IMR-90 (cell line): ENCODE results near the gene TESK2. TPM values are rescaled to one million over a fixed set of nuclear protein-coding genes. Genes with fewer than 3 reads are reported as not detected.

Source experiments
- ATAC-seq: fragments of 200-7000 bp; cut with Tn5 transposase; 2 replicates; pipeline ENCODE4 v1.9.1; 2020; ENCODE audit warnings: low read depth, mild to moderate bottlenecking, moderate library complexity
- BruUV-seq: library from RNA; stranded (reverse); fragments of 400-500 nt; replicated peaks from 2 replicates; lab custom pipeline; 2021; lab: Mats Ljungman, UMichigan
- CTCF ChIA-PET: fragments of 300-600 bp; formaldehyde crosslinking; extraction: SDS; loops from one replicate; lab custom pipeline; 2021; ENCODE audit warnings: antibody characterized with exemption; lab: Yijun Ruan, JAX
- POLR2A ChIA-PET: fragments of 300-600 bp; sonication (Branson Sonifier 250); formaldehyde crosslinking; loops from one replicate; lab custom pipeline; 2022; ENCODE audit warnings: antibody characterized with exemption; ENCODE audit not compliant: unreplicated experiment; lab: Charles Lee
- DNase-seq: peaks from one replicate; pipeline ENCODE4 v3.0.0; 2013
- H2AFZ ChIP-seq: replicated peaks from 2 replicates; pipeline ENCODE3; 2013; ENCODE audit warnings: low read length, mild to moderate bottlenecking; ENCODE audit not compliant: poor library complexity
- H2AK5ac ChIP-seq: 2 replicates; pipeline ENCODE4 v1.6.1; 2013; ENCODE audit warnings: low read depth, low read length, inconsistent platforms
- H2AK9ac ChIP-seq: replicated peaks from 2 replicates; pipeline ENCODE3; 2013; ENCODE audit warnings: mild to moderate bottlenecking, low read depth, low read length, moderate library complexity; ENCODE audit not compliant: poor library complexity
- H2BK120ac ChIP-seq: 2 replicates; pipeline ENCODE4 v1.6.1; 2013; ENCODE audit warnings: low read depth, low read length, inconsistent platforms
- H2BK15ac ChIP-seq: 3 replicates; pipeline ENCODE4 v1.6.1; 2013; ENCODE audit warnings: low read depth, low read length, inconsistent platforms
- H2BK20ac ChIP-seq: 2 replicates; pipeline ENCODE4 v1.6.1; 2013; ENCODE audit warnings: low read depth, mild to moderate bottlenecking, inconsistent platforms, low read length, moderate library complexity
- H2BK5ac ChIP-seq: 2 replicates; pipeline ENCODE4 v1.6.1; 2013; ENCODE audit warnings: mild to moderate bottlenecking, low read depth, low read length, inconsistent platforms; ENCODE audit not compliant: poor library complexity, severe bottlenecking
- H3K14ac ChIP-seq: replicated peaks from 2 replicates; pipeline ENCODE4 v1.6.1; 2013; ENCODE audit warnings: low read depth, low read length, inconsistent platforms
- H3K18ac ChIP-seq: 2 replicates; pipeline ENCODE4 v1.6.1; 2013; ENCODE audit warnings: low read depth, low read length, control low read depth
- H3K23ac ChIP-seq: 2 replicates; pipeline ENCODE4 v1.6.1; 2013; ENCODE audit warnings: low read depth, low read length, inconsistent platforms
- H3K27ac ChIP-seq: 2 replicates; pipeline ENCODE4 v1.5.1; 2013; ENCODE audit warnings: mild to moderate bottlenecking, control low read depth, low read length; ENCODE audit not compliant: insufficient read depth
- H3K27me3 ChIP-seq: 2 replicates; pipeline ENCODE4 v1.6.1; 2013; ENCODE audit warnings: low read length; ENCODE audit not compliant: control insufficient read depth, insufficient read depth
- H3K36me3 ChIP-seq: 2 replicates; pipeline ENCODE4 v1.6.1; 2013; ENCODE audit warnings: low read length, mixed read lengths; ENCODE audit not compliant: control insufficient read depth, insufficient read depth
- H3K4ac ChIP-seq: 2 replicates; pipeline ENCODE4 v1.6.1; 2013; ENCODE audit warnings: low read depth, low read length, inconsistent platforms
- H3K4me1 ChIP-seq: 2 replicates; pipeline ENCODE4 v1.6.1; 2013; ENCODE audit warnings: low read length, mixed read lengths; ENCODE audit not compliant: control insufficient read depth, insufficient read depth
- H3K4me2 ChIP-seq: 2 replicates; pipeline ENCODE4 v1.6.1; 2013; ENCODE audit warnings: low read depth, mild to moderate bottlenecking, control low read depth, low read length, moderate library complexity
- H3K4me3 ChIP-seq: 2 replicates; pipeline ENCODE4 v1.5.1; 2013; ENCODE audit warnings: low read depth, mild to moderate bottlenecking, control low read depth, low read length, moderate library complexity; ENCODE audit not compliant: insufficient read depth
- H3K56ac ChIP-seq: 2 replicates; pipeline ENCODE4 v1.6.1; 2013; ENCODE audit warnings: low read length, inconsistent platforms; ENCODE audit not compliant: insufficient read depth; ENCODE audit errors: extremely low read depth
- H3K79me1 ChIP-seq, 2 experiments: 2 replicates each; pipeline ENCODE4 v1.6.1; 2013; ENCODE audit warnings: low read length in 2 of 2, inconsistent platforms in 1 of 2, low read depth in 1 of 2
- H3K9ac ChIP-seq: 2 replicates; pipeline ENCODE4 v1.6.1; 2013; ENCODE audit warnings: low read depth, low read length, control low read depth
- H3K9me1 ChIP-seq: 2 replicates; pipeline ENCODE4 v1.6.1; 2013; ENCODE audit warnings: low read length, inconsistent platforms; ENCODE audit not compliant: insufficient read depth
- H3K9me3 ChIP-seq: 2 replicates; pipeline ENCODE4 v1.6.1; 2013; ENCODE audit warnings: low read length; ENCODE audit not compliant: control insufficient read depth, insufficient read depth
- H4K20me1 ChIP-seq: 2 replicates; pipeline ENCODE4 v1.6.1; 2013; ENCODE audit warnings: low read length, inconsistent platforms; ENCODE audit not compliant: insufficient read depth
- H4K5ac ChIP-seq: 2 replicates; pipeline ENCODE4 v1.6.1; 2013; ENCODE audit warnings: mild to moderate bottlenecking, low read depth, low read length, control low read depth
- H4K8ac ChIP-seq, 2 experiments: 2 replicates each; pipeline ENCODE4 v1.6.1; 2013; ENCODE audit warnings: low read depth in 2 of 2, low read length in 2 of 2, control low read depth in 1 of 2, inconsistent platforms in 1 of 2
- H4K91ac ChIP-seq: 2 replicates; pipeline ENCODE4 v1.6.1; 2013; ENCODE audit warnings: low read depth, low read length, inconsistent platforms; ENCODE audit not compliant: insufficient read depth
- BHLHE40 ChIP-seq: fragments of 150-350 bp; IDR thresholded peaks from 2 replicates; pipeline ENCODE4 v1.6.1; 2016; ENCODE audit warnings: mild to moderate bottlenecking, low read depth, low read length
- CEBPB ChIP-seq: IDR thresholded peaks from 2 replicates; pipeline ENCODE4 v1.6.1; 2012; ENCODE audit warnings: low read depth, low read length, improper control_type of control experiment
- MAFK ChIP-seq: IDR thresholded peaks from 2 replicates; pipeline ENCODE4 v1.6.1; 2012; ENCODE audit warnings: low read depth, low read length, improper control_type of control experiment
- RAD21 ChIP-seq: IDR thresholded peaks from 2 replicates; pipeline ENCODE4 v1.6.1; 2012; ENCODE audit warnings: low read length, improper control_type of control experiment
- RCOR1 ChIP-seq: IDR thresholded peaks from 2 replicates; pipeline ENCODE4 v1.6.1; 2012; ENCODE audit warnings: mild to moderate bottlenecking, low read length, improper control_type of control experiment; ENCODE audit not compliant: insufficient replicate concordance
- SMC3 ChIP-seq: fragments of 150-350 bp; IDR thresholded peaks from 2 replicates; pipeline ENCODE4 v1.6.1; 2016; ENCODE audit warnings: low read depth, mild to moderate bottlenecking, antibody characterized with exemption, low read length, moderate library complexity
- WGBS, 2 experiments: methylation state at CpG; one replicate each; pipeline versions ENCODE4 v1.1.5 to v1.1.7; 2013; ENCODE audit warnings: missing lambda C conversion rate in 2 of 2; ENCODE audit not compliant: insufficient read length in 1 of 2; ENCODE audit errors: extremely low coverage in 2 of 2; 5-methylcytosine and 5-hydroxymethylcytosine counted together
- dilution Hi-C: fragments of 300-500 bp; cut with HindIII; formaldehyde crosslinking; loops from one replicate; pipeline ENCODE4 v1.14.3; 2018; ENCODE audit warnings: low sequenced_read_pairs; ENCODE audit not compliant: unreplicated experiment
- in situ Hi-C: fragments of 300-500 bp; cut with MboI; formaldehyde crosslinking; loops from 3 replicates; pipeline ENCODE4 v1.14.3; 2019; ENCODE audit warnings: low sequenced_read_pairs, inconsistent platforms, mixed read lengths
- intact Hi-C: fragments of 100-400 bp; cut with micrococcal nuclease; formaldehyde crosslinking; loops from 2 replicates; pipeline ENCODE4 v1.10.0; 2022
- polyA plus RNA-seq, 3 experiments: library from polyadenylated mRNA; depleted of rRNA; stranded (reverse); fragments of >200 nt; gene quantifications; 2 replicates each; pipeline ENCODE4 v1.2.3, GENCODE V29; 2012; ENCODE audit warnings: low replicate concordance in 1 of 3
- total RNA-seq: library from RNA; depleted of rRNA; stranded (reverse); fragments of >200 nt; gene quantifications from 2 replicates; pipeline ENCODE4 v1.2.3, GENCODE V29; 2012
- TF ChIP-seq, protein P1 (sequence below): fragments of 150-350 bp; IDR thresholded peaks from 2 replicates; pipeline ENCODE4 v1.6.1; 2016; ENCODE audit warnings: low read depth, mild to moderate bottlenecking, low read length, moderate library complexity, borderline replicate concordance
- TF ChIP-seq, protein P2 (sequence below): fragments of 150-350 bp; IDR thresholded peaks from 2 replicates; pipeline ENCODE4 v1.6.1; 2017; ENCODE audit warnings: mild to moderate bottlenecking, antibody characterized with exemption, low read length, low read depth

The TESK2 gene
- total and polyA plus RNA-seq, 2 of the 4 experiments (the other 2 are of a cell fraction), result 0.90 to 1.3 TPM

DNA sequence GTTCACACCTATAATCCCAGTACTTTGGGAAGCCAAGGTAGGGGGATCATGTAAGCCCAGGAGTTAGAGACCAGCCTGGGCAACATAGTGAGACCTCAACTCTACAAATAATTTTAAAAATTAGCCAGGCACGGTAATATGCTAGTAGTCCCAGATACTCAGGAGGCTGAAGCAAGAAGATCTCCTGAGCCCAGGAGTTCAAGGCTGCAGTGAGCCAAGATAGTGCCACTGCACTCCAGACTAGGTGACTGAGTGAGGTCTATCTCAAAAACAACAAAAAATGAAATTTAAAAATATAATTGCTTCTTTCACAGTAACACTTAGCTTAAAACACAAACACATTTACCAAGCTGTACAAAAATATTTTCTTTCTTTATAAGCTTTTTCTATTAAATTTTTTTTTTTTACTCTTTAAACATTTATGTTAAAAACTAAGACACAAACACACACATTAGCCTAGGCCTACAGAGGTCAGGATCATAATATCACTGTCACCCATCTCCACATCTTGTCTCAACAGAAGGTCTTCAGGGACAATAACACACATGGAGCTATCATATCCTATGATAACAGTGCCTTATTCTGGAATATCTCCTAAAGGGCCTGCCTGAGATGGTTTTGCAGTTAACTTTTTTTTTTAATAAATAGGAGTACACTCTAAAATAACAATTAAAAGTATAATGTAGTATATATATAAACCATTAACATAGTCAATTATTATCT is 43.9 kb downstream of the TESK2 start:
- H3K9me1 ChIP-seq, result no peaks in the 10 kb centered on the region; the same call in 1 of the 2 replicates
- 0 out of 2 replicates have a peak, but pooled peaks cover 3% of the 10 kb centered on the region for H4K20me1 ChIP-seq
- H3K23ac ChIP-seq, result no peak overlapping the region
- no peak overlapping the region for H4K5ac ChIP-seq
- no TSS peak for BruUV-seq
- no peak overlapping the region for H3K4me2 ChIP-seq
- no peak overlapping the region for H2AK9ac ChIP-seq
- no peak overlapping the region for H4K91ac ChIP-seq
- intact Hi-C loops, result no loop called here
- H3K9ac ChIP-seq, result no peak overlapping the region
- dilution Hi-C loops, result no loop called here
- no peak overlapping the region for H3K18ac ChIP-seq
- TF ChIP-seq, protein P1, sequence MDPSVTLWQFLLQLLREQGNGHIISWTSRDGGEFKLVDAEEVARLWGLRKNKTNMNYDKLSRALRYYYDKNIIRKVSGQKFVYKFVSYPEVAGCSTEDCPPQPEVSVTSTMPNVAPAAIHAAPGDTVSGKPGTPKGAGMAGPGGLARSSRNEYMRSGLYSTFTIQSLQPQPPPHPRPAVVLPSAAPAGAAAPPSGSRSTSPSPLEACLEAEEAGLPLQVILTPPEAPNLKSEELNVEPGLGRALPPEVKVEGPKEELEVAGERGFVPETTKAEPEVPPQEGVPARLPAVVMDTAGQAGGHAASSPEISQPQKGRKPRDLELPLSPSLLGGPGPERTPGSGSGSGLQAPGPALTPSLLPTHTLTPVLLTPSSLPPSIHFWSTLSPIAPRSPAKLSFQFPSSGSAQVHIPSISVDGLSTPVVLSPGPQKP, result no peak
- TF ChIP-seq MAFK (no peak), SMC3 (no peak), RCOR1 (no peak), BHLHE40 (no peak), RAD21 (no peak), CEBPB (no peak)
- TF ChIP-seq, protein P2, sequence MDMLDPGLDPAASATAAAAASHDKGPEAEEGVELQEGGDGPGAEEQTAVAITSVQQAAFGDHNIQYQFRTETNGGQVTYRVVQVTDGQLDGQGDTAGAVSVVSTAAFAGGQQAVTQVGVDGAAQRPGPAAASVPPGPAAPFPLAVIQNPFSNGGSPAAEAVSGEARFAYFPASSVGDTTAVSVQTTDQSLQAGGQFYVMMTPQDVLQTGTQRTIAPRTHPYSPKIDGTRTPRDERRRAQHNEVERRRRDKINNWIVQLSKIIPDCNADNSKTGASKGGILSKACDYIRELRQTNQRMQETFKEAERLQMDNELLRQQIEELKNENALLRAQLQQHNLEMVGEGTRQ, result no peak
- no CpG with 5 or more reads among the region's 1 CpG for WGBS, 2 experiments
- no peaks in the 10 kb centered on the region for H3K36me3 ChIP-seq
- no peak overlapping the region for H2BK15ac ChIP-seq
- no peaks in the 10 kb centered on the region for H3K9me3 ChIP-seq
- no peak overlapping the region for H3K4me3 ChIP-seq
- no peak overlapping the region for H2BK20ac ChIP-seq
- H3K27me3 ChIP-seq, result no peaks in the 10 kb centered on the region
- no peak overlapping the region for H2BK120ac ChIP-seq
- H3K56ac ChIP-seq, result no peak overlapping the region
- no peak overlapping the region for H2AK5ac ChIP-seq
- DNase-seq (no peak), ATAC-seq (no peak)
- ChIA-PET CTCF (no interaction called here), POLR2A (no interaction called here)
- H4K8ac ChIP-seq, result no peak overlapping the region
- H3K79me1 ChIP-seq, result no peaks in the 10 kb centered on the region
- H3K14ac ChIP-seq, result no peak overlapping the region
- in situ Hi-C loops, result no loop called here
- H2BK5ac ChIP-seq, result no peak overlapping the region
- H3K27ac ChIP-seq, result no peak overlapping the region
- peaks cover 2% of the 10 kb centered on the region; the same call in 1 of the 2 replicates for H3K4me1 ChIP-seq
- H2AFZ ChIP-seq, result no peak overlapping the region
- no peak overlapping the region for H3K4ac ChIP-seq
